ENCODE measurements around the gene EEF1G. TPM values are rescaled to one million over a fixed set of nuclear protein-coding genes. Genes with fewer than 3 reads are reported as not detected.

Gene EEF1G
- total and polyA plus RNA-seq, 9 of the 15 experiments (the other 6 are each of a cell fraction or from before 2014, with no cell fraction given) = 985 to 2,349 (median 2,035) TPM

GRCh38 chr11:62612366-62613290 is 38.9 kb upstream of the EEF1G start, which contains the start of the genes EML3 and ROM1 (continued):
- TF ChIP-seq, protein P1, sequence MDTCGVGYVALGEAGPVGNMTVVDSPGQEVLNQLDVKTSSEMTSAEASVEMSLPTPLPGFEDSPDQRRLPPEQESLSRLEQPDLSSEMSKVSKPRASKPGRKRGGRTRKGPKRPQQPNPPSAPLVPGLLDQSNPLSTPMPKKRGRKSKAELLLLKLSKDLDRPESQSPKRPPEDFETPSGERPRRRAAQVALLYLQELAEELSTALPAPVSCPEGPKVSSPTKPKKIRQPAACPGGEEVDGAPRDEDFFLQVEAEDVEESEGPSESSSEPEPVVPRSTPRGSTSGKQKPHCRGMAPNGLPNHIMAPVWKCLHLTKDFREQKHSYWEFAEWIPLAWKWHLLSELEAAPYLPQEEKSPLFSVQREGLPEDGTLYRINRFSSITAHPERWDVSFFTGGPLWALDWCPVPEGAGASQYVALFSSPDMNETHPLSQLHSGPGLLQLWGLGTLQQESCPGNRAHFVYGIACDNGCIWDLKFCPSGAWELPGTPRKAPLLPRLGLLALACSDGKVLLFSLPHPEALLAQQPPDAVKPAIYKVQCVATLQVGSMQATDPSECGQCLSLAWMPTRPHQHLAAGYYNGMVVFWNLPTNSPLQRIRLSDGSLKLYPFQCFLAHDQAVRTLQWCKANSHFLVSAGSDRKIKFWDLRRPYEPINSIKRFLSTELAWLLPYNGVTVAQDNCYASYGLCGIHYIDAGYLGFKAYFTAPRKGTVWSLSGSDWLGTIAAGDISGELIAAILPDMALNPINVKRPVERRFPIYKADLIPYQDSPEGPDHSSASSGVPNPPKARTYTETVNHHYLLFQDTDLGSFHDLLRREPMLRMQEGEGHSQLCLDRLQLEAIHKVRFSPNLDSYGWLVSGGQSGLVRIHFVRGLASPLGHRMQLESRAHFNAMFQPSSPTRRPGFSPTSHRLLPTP (IDR thresholded peaks at IDR 0.05; ENCODE audit: borderline replicate concordance, extremely low read depth, insufficient read length) = no peak
- TF ChIP-seq, protein P2, sequence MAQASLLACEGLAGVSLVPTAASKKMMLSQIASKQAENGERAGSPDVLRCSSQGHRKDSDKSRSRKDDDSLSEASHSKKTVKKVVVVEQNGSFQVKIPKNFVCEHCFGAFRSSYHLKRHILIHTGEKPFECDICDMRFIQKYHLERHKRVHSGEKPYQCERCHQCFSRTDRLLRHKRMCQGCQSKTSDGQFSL (CRISPR knock-in tag; IDR thresholded peaks at IDR 0.05) = peak; percentile 77
- TF ChIP-seq, protein P2 (tag; IDR thresholded peaks at IDR 0.05) = peak in 1 of 2 experiments; percentile 94; a peak in 2 of 4 replicates
- no peak for TF ChIP-seq ERF (CRISPR knock-in tag; IDR thresholded peaks at IDR 0.05)
- peak; percentile 76; the same call in 1 of the 2 replicates for TF ChIP-seq KAT7 (CRISPR knock-in tag; IDR thresholded peaks at IDR 0.05; ENCODE audit: borderline replicate concordance)
- peak; percentile 54 for TF ChIP-seq NCOR1 (IDR thresholded peaks at IDR 0.05)
- no peak for TF ChIP-seq HINFP (tag; conservative IDR thresholded peaks at IDR 0.05; ENCODE audit: low read depth)
- 0 out of 3 replicates have a peak, but pooled peaks of 1 of the 2 experiments have one; percentile 15 for TF ChIP-seq CBX3 (IDR thresholded peaks at IDR 0.05; ENCODE audit: borderline replicate concordance in 1 of 2, low read length in 2 of 2)
- TF ChIP-seq EGR1 (conservative IDR thresholded peaks at IDR 0.05) = peak; percentile 71
- no peak for TF ChIP-seq ZNF77 (CRISPR knock-in tag; IDR thresholded peaks at IDR 0.05)
- TF ChIP-seq YY1 (IDR thresholded peaks at IDR 0.05; ENCODE audit: borderline replicate concordance in 1 of 3, control insufficient read depth in 1 of 3, extremely low read depth in 1 of 3, insufficient read depth in 3 of 3, insufficient read length in 1 of 3, insufficient replicate concordance in 2 of 3, low read depth in 1 of 3, low read length in 2 of 3) = peak in 2 of 3 experiments; percentile 65 to 80
- no peak for TF ChIP-seq ZBTB17 (CRISPR knock-in tag; IDR thresholded peaks at IDR 0.05)
- TF ChIP-seq GABPB1 (CRISPR knock-in tag; IDR thresholded peaks at IDR 0.05) = peak; percentile 53
- no peak for TF ChIP-seq ZNF507 (tag; conservative IDR thresholded peaks at IDR 0.05)
- TF ChIP-seq CBX1 (IDR thresholded peaks at IDR 0.05; ENCODE audit: low read depth) = peak; percentile 51; the same call in 1 of the 2 replicates
- no peak for TF ChIP-seq POLR2AphosphoS5 (IDR thresholded peaks at IDR 0.05; ENCODE audit: control insufficient read depth, insufficient read depth, low read depth, low read length)
- TF ChIP-seq ZNF384 (IDR thresholded peaks at IDR 0.05; ENCODE audit: low read depth, low read length) = no peak
- TF ChIP-seq FOS (IDR thresholded peaks at IDR 0.05; ENCODE audit: extremely low read depth, insufficient read length) = no peak
- TF ChIP-seq, protein P3, sequence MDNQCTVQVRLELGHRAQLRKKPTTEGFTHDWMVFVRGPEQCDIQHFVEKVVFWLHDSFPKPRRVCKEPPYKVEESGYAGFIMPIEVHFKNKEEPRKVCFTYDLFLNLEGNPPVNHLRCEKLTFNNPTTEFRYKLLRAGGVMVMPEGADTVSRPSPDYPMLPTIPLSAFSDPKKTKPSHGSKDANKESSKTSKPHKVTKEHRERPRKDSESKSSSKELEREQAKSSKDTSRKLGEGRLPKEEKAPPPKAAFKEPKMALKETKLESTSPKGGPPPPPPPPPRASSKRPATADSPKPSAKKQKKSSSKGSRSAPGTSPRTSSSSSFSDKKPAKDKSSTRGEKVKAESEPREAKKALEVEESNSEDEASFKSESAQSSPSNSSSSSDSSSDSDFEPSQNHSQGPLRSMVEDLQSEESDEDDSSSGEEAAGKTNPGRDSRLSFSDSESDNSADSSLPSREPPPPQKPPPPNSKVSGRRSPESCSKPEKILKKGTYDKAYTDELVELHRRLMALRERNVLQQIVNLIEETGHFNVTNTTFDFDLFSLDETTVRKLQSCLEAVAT (IDR thresholded peaks at IDR 0.05) = peak in 1 of 2 experiments; percentile 81; a peak in 1 of 4 replicates

Data from K562 (cell line).